ENCODE measurements around the gene RORC.
"Not testable (repeated sequence)": the region's sequence is repeated elsewhere in the genome, so short reads cannot be mapped to it uniquely, and the experiment has no call there.

RORC gene

GRCh38 chr1:151831605-151832004 is at the start of gene RORC:
RORC (minus strand) TSS chr1:151831802; CDS start chr1:151831764, 38 bp downstream.
- peak in 1 of 14 donors; percentile 83 for DNase-seq

GRCh38 chr1:151875419-151876097 is 44.0 kb upstream of the RORC start:
- no peak for DNase-seq

GRCh38 chr1:151872776-151873175 is 41.2 kb upstream of the RORC start:
- DNase-seq, result not testable (repeated sequence)

- no peak for DNase-seq
Measured at GRCh38 chr1:151871284-151872030, 39.9 kb upstream of the RORC start.

DNA sequence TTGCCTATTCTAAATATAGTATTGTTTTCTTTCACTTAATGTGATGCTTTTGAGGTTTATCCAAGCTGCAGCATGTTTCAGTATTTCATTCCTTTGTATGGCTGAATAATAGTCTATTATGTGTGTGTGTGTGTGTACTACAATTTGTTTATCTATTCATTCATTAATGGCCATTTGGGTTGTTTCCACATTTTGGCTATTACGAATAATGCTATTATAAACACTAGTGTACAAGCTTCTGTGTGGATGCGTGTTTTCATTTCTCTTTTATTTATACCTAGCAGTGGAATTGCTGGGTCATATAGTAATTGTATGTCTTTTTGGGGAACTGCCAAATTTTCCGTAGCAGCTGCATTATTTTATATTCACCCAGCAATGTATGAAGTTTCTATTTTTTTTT is 36.9 kb upstream of the RORC start:
- no peak for DNase-seq

GRCh38 chr1:151867765-151868411 is 36.3 kb upstream of the RORC start:
- DNase-seq, result no peak

DNA sequence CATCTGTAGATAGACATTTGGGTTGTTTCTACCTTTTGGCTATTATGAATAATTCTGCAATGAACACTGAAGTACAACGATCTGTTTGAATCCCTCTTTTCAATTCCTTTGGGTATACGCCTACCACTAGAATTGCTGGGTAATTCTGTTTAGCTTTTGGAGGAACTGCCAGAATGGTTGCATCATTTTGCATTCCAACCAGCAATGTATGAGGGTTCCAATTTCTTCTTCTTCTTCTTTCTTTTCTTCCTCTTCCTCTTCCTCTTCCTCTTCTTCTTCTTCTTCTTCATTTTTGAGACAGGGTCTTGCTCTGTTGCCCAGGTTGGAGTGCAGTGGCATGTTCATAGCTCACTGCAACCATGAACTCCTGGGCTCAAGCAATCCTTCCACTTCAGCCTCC is 35.7 kb upstream of the RORC start:
- DNase-seq, result no peak

DNA sequence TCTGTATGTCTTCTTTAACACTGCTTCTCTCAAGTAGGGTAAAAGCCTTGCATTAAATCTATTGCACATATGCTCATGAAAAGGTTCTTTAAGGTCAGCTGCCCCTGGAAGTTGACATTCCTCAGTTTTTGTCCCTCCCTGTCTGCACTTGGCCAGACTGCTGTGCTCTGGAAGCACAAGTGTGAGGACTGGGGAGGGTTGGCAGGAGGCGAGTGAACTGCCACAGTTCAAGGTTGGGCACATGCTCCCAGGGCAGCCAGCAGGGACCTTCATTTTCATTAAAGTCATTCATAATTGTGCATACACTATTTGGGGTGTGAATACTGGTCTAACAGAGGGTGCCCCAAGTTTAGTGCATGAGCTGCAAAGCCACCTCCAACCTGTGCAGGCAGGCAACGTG is 32.8 kb upstream of the RORC start:
- DNase-seq, result no peak

DNA sequence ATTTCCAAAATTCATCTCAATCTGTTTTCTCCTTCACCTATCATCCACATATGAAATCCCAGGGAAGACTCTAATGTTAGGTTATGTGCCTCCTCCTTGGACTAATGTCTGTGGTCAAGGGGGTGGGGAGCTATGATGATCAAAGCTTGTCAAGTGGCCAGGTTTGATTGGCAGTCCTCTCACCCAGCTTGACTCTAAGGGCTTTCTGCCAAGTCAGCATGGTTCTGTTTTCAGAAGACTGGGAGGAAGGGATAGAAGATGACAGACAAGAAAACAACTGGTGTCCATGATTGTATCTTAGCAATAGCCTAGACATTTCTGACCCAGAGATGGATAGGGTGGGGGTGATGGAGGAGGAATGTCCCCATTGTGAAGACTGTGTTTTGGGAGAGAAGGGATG is 31.0 kb upstream of the RORC start:
- no peak for DNase-seq

DNA sequence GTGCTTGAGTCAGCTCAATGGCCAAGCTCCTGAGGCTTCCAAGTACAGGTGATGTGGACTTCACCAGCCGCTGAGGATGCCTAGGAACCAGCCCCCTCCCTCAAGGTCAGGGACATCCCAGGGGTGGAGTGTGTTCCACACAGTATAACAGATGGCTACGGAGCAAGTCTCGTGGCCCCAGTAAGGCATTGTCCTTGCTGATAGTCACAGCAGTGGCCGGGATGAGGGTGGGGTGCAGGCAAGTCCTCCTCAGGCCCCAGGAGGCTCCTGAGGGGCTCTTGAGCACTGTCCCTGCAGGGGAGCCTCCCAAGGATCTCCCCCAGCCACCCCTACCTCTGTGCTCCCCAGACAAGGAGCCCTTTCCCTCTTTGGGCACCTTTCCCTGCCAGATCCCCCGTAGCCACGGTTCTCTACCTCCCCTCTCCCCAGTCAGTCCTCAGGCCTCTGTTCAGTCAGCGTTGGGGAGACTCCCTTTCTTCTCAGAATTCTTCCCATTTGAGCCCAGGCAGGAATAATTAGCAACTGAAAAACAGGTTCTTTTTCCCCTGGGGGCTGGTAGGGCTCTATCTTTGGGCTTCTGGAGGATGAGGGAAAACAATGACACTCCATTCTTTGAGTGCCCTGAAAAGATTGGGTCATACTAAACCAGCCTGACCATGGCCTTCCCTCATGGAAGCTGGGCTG is 29.0 kb upstream of the RORC start:
- no peak for DNase-seq

DNA sequence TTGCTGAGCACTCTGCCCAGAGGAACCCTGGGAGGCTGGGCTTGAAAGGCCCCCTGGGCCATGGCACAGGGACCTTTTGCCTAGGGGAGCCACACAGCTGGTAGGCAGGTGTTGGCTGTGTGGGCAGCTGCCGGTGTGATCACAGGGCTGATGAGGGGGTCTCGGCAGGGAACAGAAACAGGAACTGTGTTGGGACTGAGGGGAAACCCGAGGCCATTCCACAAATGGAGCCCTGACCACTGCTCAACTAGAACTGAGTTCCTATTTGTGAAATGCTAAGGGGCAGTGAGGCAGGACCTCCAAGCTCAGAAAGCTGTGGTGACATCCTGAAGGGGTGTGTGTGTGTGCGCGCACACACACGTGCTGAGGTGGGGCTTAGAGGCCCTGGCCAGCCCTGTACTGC is 28.3 kb upstream of the RORC start:
- no peak for DNase-seq

GRCh38 chr1:151858886-151859665 is 27.5 kb upstream of the RORC start:
- DNase-seq, result no peak

GRCh38 chr1:151858030-151858746 is 26.6 kb upstream of the RORC start:
- DNase-seq, result no peak

DNA sequence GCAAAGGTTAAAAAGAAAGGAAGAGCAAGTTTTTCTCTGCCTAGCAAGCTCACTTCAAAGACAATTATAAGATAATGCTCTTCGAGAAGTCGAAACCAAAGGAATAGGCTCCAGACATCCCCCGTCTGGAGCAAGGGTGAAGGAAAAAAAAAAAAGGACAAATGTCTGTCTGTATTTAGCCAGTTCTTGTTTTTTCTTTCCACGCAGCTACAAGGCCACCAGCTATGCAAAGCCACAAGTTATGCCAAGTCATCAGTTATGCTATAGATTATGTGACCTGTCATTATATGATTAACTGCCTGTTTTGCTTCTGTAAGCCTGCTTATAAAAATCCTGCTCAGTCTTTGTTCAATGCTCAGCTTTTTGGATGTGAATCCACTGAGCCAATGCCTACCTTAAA is 24.3 kb upstream of the RORC start:
- DNase-seq, result no peak

DNA sequence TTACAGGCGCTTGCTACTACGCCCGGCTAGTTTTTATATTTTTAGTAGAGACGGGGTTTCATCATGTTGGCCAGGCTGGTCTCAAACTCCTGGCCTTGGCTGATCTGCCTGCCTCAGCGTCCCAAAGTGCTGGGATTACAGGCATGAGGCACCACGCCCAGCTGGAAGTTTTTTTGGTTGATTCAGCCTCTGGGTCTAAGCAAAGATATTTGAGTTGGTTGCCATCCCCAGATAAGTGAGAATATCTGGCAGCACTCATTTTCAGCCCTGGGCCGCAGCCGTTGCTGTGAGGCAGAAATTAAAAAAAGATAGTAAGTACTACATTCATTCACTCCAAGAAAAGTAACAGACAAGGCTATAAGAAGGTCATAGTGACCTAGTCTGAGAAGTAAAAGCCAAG is 23.9 kb upstream of the RORC start:
- not testable (repeated sequence) for DNase-seq

GRCh38 chr1:151854658-151855057 is 23.1 kb upstream of the RORC start:
- DNase-seq, result no peak

DNA sequence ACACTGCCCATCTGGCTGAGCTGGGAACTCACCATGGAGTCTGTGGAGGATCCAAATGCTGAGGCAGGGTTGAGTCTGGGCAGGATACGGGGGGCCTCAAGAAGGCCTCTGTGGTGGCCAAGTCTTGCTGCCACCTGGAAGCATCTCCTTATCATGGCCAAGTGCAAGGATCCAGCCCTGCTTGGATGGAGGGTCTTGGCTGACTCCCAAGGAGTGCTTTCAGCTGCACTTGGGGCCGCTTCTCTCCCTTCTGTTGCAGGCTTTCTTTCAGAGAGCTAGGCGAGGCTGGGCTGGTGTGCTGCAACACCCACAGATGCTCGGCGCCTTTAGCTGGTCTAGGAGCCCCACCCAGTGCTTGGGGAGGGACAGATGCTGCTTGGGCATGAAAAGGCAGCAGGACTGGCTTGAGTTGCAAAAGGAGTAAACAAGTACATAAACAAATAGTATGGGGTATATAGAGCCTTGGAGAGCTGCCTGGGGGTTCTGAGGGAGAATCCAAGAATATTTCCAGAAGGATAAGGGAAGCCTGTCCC is 21.9 kb upstream of the RORC start, which contains the start of gene THEM5:
Gene THEM5, minus strand, starts transcription at position 302 of the 533 bp plus-strand sequence. Its CDS starts 147 bp downstream, at position 155.
- DNase-seq, result no peak

DNA sequence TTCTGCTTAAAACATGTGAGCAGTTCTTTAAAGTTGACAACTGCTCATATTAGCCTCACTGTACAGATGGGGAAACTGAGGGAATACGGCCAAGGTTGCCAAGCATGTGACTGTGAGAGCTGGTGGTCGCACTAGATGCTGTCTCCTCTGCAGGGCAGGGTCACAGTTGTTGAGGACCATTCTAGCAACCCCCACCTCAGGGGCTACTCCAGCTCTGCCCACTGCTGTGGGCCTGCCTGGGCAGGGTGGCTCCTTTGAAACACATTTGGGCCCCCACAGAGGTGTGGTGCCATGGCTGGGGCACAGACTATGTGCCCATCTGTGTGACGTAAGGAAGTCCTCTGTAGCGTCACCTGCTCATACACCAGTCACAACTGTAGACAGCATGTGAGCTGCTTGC is 21.1 kb upstream of the RORC start:
- no peak for DNase-seq

DNA sequence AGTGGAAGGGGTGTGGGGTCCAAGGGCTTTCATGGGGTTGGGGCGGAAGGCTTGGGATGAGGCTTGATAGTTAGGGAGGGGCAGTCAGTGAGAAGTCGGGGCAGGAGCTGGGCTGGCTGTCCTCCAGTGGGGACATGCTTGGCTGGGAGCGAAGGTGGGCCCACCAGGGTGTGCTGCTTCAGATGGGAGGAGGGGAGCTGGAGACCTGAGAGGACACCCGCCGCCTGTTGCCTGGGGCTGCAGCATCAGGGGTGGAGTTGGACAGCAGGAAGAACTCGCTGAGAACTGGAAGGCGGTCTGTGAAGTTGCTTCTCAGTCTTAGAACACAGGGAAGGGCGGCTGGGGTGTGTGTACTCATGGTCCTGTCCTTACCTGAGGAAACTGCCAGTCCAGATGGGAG is 20.3 kb upstream of the RORC start:
- DNase-seq, result no peak

DNA sequence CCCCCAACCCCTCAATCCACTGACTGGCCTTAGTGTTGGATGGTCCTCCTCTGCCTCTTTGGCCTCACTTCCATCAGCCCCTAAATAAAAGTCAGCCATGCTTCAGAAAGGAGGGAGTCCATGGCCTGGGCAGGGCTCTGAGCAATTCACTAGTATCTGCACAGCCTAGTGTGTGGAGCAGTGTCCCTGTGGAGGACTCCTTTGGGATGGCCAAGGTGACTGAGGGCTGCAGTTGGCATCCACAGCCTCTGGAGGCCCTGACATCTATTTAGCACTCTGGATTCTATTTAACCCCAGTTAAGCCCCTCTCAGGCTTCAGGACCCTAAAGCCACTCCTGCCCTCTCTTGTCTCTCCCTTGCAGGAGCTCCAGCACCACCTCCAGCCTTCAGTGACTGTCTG is 18.3 kb upstream of the RORC start:
- no peak for DNase-seq

DNA sequence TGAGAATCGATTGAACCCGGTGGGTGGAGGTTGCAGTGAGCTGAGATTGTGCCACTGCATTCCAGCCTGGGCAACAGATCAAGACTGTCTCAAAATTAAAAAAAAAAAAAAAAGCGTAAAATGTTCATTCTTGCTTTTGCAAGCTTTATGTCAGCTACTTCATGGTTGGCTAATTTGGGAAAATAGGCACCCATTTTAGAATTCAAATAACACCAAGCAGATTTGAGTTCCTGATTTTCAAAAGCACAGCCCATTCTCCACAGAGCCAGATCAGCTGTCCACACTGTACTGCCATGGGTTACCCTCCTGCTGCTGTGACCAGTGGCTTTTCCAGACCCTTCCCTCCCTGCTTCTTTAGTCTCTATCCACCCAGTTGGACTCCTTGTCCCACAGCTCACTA is 17.5 kb upstream of the RORC start:
- no peak for DNase-seq

All from C1 segment of cervical spinal cord (tissue), 14 donors.